GM19239 (cell line): Measurements from ENCODE around the gene IGF2BP2.
"Not testable (repeated sequence)": the region's sequence is repeated elsewhere in the genome, so short reads cannot be mapped to it uniquely, and the experiment has no call there.

Experiments used
- DNase-seq: peaks from one replicate; pipeline ENCODE4 v3.0.0; 2011; ENCODE audit warnings: low spot score; ENCODE audit not compliant: insufficient read length
- FAIRE-seq: peaks from 2 replicates; lab custom pipeline; 2011; peaks lifted over from hg19 to GRCh38; lab: Jason Lieb, UNC

The IGF2BP2 gene

DNA sequence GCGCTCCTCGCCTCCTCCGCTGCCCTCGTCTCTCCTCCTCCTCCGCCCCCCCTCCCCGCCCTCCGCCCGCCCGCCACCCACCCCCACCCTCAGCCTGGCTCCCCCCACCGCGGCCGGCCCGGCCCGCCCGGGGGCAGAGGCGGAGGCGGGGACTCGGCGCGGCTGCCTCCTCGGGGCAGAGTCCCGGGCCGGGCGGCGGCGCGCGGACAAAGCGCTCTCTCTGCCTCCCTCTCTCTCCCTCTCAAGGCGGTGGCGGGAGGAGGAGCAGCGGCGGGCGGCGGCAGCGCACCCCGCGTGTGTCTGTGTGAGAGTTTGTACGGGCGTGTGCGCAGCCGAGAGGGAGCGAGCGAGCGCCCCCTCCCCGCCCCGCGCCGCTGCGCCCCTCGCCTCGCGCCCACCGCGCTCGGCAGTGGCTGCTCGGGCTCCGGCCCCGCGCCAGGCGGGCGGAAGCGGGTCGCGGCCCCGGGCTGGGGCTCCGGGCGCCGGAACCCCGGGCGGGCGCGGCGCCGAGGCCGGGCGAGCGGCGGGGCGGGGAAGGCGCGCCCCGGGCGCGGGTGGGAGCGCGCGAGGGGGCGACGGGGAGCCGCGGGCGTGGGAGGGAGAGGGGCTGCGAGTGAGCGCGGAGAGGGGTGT, at the start of gene IGF2BP2:
Gene IGF2BP2 (minus strand): TSS at position 37 of the 633 bp plus-strand sequence. CDS start 82 bp downstream, outside the sequence.
- FAIRE-seq (no peak), DNase-seq (peak; percentile 81)

DNA sequence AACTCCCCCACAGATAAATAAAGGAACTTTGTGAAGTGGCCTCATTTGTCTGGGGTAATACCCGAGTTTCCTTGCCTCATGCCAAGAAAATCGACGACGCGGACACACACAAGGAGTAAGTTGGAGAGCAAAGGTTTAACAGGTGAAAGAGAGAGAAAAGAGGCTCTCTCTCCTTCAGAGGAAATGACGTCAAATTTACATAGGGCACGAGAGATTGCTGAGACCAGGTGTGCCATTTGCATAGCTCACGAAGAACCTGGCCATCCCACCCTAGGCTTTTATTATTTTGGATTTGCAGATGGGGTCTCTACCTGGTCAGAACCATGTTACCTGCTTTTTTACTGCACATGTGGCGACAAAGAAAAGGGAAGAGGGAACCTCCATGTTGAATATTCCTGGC, 49.3 kb upstream of the IGF2BP2 start:
- FAIRE-seq = no peak

DNA sequence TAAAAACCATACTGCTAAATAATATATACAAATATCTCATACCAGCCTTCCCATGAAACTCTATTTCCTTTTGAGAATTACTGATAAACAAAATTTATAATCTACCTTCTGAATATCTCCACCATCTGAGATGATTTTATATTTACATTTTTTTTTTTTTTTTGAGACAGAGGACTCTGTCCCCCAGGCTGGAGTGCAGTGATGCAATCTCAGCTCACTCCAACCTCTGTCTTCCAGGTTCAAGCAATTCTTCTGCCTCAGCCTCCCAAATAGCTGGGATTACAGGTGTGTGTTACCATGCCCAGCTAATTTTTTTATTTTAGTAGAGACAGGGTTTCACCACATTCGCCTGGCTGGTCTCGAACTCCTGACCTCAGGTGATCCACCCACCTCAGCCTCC, 42.8 kb upstream of the IGF2BP2 start:
- FAIRE-seq = no peak

More for the DNA sequence above, 49.3 kb upstream of the IGF2BP2 start:
- no peak for DNase-seq

DNA sequence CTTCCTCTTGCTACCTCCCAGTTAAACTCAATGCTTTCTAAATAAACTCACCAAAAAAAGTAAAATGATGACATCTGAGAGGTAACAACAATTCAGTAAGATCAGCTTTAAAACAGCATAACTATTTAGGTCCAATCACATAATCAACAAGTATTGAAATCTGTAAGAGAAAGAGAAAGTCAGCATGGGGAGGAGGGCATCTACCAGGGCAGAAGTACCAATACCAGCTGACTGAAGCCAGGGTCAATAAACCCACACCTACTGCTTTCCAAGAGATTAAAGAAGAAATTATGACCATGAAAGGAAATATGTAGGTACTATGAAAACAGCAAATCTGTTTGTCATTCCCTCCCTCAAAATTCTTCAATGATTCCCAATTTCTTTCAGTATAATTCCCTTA, 42.2 kb upstream of the IGF2BP2 start:
- DNase-seq = no peak
- FAIRE-seq = no peak

More for the DNA sequence above, 42.8 kb upstream of the IGF2BP2 start:
- no peak for DNase-seq

DNA sequence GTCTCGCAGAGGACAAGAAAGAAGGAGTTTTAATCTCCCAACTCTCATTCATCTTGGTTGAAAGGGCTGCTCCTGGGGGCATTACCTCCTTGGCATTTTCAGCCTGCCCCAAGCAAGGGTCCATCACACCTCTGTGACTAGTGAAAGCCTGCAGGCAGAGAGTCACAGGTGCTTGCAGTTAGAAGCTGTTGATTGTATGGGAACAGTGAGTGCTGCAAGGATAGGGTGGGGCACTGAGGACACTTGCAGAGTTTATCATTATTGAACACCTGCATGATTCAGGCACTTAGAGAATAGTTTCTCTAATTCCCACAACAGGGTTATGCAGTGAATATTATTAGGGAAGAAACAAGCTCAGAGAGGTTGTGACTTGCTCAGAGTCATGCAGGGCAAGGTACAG, 41.7 kb upstream of the IGF2BP2 start:
- FAIRE-seq = no peak
- DNase-seq = no peak

DNA sequence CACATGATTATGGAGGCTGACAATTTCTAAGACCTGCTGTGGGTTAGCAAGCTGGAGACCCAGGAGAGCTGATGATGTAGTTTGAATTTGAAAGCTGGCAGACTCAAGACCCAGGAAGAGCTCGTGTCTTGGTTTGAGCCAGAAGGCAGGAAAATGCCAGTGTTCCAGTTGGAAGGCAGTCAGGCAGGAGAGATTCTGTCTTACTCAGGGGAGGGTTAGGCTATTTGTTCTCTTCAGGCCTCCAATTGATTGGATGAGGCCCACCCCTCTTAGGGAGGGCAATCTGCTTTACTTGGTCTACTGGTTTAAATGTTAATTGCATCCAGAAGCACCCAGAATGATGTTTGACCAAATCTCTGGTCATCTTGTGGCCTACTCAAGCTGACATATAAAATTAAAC, 40.4 kb upstream of the IGF2BP2 start:
- no peak for DNase-seq
- FAIRE-seq = no peak

DNA sequence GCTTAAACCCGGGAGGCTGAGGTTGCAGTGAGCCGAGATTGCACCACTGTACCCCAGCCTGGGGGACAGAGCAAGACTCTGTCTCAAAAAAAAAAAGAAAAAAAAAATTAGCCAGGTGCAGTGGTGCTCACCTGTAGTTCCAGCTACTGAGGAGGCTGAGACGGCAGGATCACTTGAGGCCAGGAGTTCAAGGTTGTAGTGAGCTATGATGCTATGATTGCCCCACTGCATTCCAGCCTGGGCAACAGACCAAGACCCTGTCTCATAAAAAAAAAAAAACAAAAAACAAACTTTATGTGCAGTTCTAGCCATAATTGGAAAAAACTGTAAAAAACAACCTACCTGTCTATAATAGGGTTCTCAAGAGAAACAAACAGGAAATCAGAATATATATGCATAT, 39.9 kb upstream of the IGF2BP2 start:
- DNase-seq (no peak), FAIRE-seq (no peak)

DNA sequence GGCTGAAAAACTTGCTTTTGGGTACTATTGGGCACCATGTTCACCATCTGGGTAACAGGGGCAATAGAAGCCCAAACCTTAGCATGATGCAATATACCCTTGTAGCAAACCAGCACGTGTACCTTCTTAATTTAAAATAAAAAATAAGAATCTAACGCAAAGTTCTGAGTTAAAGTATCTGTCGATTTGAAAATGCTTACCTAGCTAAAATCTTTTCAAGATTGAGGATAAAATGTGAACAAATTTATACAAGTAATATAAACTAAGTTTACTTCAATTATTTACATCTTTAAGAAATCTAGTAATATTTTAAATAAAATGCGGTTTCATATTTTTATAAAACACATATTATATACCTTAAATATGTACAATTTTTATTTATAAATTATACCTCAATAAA, 38.1 kb upstream of the IGF2BP2 start:
- no peak for FAIRE-seq

DNA sequence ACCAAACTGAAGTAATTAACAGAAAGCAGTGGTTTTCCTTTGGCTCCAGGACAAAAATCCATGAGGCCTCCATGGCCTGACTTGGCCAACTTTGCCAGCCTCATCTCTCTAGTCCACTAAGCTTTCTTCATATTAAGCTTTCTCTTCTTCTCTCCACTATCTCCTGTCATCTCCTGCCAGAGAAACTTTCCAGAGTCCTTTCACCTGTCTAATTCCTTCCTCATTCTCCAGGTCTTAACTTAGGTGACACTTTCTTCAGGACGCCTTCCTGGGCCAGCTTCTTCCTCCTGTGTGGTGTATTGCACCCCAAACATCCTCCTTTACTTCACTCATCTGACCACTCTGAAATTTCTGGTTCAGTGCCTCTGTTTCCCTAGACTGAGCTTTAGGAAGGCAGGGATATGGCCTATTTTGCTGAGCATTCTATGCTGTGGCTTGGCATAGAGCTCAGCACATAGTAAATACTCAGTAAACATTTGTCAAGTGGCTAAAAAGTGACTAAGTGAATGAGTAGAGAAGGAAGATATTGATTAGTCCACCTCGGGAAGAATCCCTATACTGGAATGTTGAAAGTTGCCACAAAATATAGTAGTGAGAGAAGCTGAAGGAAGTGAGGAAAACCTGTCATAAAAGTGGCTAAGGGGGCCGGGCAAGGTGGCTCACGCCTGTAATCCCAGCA, 34.6 kb upstream of the IGF2BP2 start:
- no peak for DNase-seq
- FAIRE-seq = no peak

More for the DNA sequence above, 38.1 kb upstream of the IGF2BP2 start:
- no peak for DNase-seq

DNA sequence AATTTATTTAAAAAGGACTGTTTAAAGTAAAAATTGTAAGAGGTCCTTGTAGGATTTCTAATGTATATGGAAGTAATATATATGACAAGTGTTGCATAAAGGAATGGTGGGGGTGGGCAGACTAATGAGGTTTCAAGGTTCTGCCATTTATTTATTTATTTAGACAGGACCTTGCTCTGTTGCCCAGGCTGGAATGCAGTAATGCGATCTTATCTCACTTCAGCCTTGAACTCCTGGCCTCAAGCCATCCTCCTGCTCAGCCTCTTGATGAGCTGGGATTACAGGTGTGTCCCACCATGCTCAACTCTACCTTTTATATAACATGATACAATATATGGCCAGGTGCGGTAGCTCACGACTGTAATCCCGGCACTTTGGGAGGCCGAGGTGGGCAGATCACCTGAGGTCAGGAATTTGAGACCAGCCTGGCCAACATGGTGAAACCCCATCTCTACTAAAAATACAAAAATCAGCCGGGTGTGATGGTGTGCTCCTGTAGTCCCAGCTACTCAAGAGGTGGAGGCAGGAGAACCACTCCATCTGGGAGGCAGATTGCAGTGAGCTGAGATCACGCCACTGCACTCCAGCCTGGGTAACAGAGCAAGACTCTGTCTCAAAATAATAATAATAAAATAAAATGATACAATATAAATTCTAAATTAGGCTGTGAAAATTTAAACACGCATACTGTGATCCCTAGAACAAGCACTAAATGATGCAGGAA, 33.8 kb upstream of the IGF2BP2 start:
- FAIRE-seq (no peak), DNase-seq (no peak)

DNA sequence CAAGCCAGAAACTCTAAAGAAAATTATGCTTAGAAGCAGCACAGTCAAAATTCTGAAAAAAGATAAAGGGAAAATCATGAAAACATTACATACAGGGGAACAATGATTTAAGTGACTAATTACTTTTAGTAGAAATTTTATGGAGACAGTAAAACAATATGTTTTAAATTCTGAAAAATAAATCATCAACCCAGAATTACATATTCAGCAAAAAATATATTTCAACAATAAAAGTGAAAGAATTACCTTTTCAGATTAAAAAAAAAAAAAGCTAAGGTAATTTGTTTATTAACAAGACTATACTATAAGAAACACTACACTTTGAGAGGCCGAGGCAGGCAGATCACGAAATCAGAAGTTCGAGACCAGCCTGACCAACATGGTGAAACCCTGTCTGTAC, 32.4 kb upstream of the IGF2BP2 start:
- no peak for FAIRE-seq

DNA sequence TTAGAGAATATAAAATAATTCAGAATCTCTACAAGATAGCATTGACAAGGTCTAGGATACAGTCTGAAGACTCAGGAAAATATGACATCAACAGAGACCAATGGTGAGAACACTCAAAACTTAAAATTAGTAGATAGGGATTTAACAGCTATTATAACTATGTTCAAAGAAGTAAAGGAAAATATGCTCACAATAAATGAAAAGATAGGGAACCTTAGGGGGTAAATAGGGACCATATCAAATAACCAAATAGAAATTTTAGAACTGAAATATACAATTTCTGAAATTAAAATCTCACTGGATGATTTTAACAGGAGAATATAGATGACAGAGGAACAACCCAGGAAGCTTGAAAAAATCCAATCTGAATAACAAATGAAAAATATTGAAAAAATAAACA, 31.8 kb upstream of the IGF2BP2 start:
- DNase-seq = no peak

More for the DNA sequence above, 32.4 kb upstream of the IGF2BP2 start:
- no peak for DNase-seq

DNA sequence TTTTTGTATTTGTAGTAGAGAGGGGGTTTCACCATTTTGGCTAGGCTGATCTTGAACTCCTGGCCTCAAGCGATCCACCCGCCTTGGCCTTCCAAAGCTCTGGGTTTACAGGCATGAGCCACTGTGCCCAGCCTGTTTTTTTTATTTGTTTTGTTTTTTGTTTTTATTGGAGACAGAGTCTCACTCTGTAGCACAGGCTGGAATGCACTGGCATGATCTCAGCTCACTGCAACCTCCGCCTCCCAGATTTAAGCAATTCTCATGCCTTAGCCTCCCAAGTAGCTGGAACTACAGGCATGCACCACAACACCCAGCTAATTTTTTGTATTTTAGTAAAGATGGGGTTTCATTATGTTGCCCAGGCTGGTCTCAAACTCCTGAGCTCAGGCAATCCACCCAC, 28.9 kb upstream of the IGF2BP2 start:
- not testable (repeated sequence) for DNase-seq, FAIRE-seq

More for the DNA sequence above, 31.8 kb upstream of the IGF2BP2 start:
- no peak for FAIRE-seq

DNA sequence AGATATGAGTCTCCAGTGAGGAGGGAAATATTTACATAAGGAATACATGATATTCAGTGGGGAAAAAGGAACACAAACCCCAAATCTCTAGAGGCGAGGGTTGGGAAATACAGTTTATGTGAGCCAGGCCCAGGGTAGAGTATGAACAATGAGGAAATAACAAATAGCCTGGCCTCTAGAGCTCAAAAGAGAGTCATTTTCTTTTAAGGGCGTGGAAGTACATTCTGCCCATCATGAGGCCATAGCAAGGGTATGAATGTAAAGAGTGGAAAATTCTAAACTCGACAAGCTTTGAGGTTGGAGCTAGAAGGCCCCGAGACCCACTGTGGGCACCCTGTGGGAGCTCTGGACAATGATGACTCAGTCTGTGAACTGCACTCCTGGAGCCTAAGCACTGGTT, 27.8 kb upstream of the IGF2BP2 start:
- DNase-seq (no peak), FAIRE-seq (no peak)

DNA sequence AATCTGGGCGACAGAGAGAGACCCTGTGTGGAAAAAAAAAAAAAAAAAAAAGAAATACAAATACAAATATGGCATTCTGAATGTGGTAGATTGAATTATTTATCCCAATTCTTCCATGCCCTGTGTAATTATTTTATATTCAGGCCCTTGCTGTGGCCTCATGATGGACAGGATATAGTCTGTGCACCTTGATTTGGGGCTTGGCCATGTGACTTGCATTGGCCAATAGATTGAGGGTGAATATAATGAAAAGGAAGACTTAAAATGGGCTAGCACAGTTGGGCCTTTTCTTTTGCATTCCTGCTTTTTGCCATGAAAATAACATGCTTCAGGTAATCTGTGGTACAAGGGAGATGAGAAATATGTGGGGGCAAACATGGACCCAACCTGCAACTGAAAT, 27.1 kb upstream of the IGF2BP2 start:
- FAIRE-seq (no peak), DNase-seq (no peak)

DNA sequence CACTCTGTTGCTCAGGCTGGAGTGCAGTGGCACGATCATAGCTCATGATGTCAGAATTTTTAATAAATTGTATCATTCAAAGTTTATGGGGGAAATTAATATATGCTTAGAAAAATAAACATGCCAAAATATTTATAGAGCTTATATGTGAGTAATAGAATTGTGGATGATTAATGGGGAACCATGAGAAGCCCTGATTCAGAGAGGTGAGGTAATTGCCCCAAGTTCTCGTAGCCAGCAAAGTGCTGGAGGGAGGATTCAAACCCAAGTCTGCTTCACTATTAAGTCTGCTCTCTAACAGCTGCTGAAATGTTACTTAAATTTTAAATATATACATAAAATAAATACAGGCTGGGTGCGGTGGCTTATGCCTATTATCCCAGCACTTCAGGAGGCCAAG, 26.2 kb upstream of the IGF2BP2 start:
- FAIRE-seq = no peak
- no peak for DNase-seq

DNA sequence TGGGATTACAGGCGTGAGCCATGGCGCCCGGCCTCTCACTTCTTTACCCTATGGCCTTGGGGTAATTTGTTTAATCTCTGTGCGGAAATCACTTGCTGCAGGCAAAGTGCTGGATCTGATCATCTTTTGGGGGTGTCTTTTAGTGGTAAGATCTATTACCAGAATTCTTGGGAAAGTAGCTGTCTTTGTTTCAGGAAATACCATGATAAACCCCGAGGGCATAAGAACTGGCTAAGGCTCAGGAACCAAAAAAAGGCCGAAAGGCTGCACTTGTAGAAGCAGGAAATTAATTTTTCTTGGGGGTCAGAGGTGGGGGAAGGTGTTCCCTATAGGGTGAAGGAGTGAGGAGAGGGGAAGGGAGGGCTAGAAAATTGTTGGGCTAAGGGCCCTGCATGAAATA, 22.7 kb upstream of the IGF2BP2 start:
- FAIRE-seq = no peak
- DNase-seq = no peak

DNA sequence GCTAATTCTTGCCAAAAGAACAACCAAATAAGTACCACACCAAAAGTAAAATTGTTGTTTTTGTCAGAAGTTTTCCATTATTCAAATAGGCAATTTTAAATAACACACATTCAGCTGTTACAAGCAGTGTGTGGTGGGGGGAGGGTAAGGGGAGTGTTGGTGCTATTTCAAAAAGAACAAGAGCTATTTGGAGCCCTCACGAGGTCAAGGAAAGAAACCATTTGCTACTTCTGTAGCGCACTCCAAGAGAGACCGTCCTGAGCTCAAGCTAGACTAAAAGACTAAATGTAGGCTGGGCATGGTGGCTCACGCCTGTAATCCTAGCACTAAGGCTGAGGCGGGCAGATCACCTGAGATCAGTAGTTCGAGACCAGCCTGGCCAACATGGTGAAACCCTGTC, 21.2 kb upstream of the IGF2BP2 start:
- FAIRE-seq (no peak), DNase-seq (no peak)

DNA sequence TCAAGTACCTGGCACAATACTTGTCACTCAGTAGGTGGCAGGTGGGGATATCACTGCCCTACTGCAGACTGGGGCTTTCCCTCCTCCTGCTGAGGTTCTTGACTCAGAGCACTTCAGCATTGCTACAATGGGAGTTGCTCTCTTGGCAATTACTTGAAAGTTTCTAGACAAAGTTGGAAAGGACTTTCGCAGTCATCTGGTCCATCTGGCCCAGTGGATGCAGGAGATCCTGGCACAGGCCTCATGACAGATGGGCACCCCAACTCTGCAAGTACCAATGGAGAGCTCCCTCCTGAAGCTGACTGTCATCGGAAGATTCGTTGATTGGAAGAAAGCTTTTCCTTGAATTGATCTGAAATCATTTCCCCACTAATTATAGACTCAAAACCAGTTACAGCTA, 19.2 kb upstream of the IGF2BP2 start:
- FAIRE-seq = no peak
- no peak for DNase-seq

DNA sequence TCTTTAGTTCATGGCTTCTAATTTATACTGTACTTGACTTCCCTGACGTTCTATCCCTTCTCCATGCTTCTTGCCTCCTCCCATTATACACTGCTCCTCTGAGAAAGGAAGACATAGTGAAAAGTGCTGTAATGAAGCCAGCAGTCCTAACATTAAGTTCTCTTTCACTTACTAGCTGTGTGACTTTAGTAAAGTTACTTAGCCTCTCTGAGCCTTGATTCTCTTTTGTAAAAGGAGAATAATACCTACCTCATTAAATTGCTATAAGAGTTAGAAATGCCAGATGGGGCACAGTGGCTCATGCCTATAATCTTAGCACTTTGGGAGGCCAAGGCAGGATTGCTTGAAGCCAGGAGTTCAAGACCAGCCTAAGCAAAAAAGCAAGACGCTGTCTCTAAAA, 18.8 kb upstream of the IGF2BP2 start:
- FAIRE-seq = no peak
- no peak for DNase-seq

DNA sequence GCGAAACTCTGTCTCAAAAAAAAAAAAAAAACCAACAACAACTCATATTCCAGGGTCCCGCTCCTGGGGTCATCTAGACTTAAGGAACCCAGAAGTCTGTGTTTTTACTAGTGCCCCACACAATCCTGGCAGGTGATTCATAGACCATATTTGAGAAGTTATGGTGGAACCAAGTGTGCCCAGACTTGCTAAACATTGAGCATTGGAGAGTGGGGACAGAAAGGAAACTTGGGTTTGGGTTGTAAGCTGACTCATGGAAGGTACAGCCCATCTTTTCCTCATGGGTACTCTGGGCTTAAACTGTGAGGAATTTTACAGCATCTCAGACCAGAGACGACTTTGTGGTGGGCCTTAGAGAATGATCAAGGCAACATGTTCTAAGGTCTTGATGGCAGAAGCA, 18.3 kb upstream of the IGF2BP2 start:
- no peak for FAIRE-seq

More for the DNA sequence above, 18.3 kb upstream of the IGF2BP2 start:
- DNase-seq = no peak
